ENCODE results near the gene FOXL2NB. TPM values are rescaled to one million over a fixed set of nuclear protein-coding genes. Genes with fewer than 3 reads are reported as not detected.

FOXL2NB gene
- total RNA-seq, 3 donors from 2014 or later: not detected

GRCh38 chr3:138976047-138976446 lies 29.0 kb downstream of the FOXL2NB start:
- Mint-ChIP-seq H3K36me3 (ENCODE audit: insufficient read depth) (no peaks in the 10 kb centered on the region), H3K4me3 (no peak overlapping the region), H3K4me1 (ENCODE audit: low read depth) (no peaks in the 10 kb centered on the region), H3K27me3 (ENCODE audit: low read depth) (peaks cover 15% of the 10 kb centered on the region), H3K9me3 (no peaks in the 10 kb centered on the region)
- ATAC-seq (no peak), DNase-seq (no peak)

DNA sequence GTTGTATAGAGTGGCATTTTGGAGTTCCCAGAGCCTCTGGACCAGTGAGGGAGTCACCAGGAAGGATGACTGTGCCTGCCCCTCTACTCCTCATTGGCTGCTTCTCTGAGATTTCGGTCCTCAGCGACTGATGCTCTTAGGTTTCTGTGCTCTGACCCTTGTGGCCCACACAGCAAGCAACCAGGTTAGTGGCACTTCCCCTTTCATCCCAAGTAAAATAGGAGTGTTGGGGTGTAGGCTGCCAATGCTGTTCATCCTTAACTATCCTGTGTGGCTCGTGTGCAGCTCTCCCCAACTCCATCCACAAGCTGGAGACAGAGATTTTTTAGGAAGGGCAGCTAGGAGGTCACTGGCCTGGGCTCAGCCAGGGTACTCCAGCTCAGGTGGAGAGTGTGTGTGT lies 37.8 kb downstream of the FOXL2NB start:
- Mint-ChIP-seq H3K36me3 (ENCODE audit: insufficient read depth) (no peaks in the 10 kb centered on the region), H3K4me3 (no peak overlapping the region), H3K9me3 (no peaks in the 10 kb centered on the region), H3K4me1 (ENCODE audit: low read depth) (no peaks in the 10 kb centered on the region), H3K27me3 (ENCODE audit: low read depth) (peaks cover 10% of the 10 kb centered on the region)
- DNase-seq: no peak
- ATAC-seq: no peak

DNA sequence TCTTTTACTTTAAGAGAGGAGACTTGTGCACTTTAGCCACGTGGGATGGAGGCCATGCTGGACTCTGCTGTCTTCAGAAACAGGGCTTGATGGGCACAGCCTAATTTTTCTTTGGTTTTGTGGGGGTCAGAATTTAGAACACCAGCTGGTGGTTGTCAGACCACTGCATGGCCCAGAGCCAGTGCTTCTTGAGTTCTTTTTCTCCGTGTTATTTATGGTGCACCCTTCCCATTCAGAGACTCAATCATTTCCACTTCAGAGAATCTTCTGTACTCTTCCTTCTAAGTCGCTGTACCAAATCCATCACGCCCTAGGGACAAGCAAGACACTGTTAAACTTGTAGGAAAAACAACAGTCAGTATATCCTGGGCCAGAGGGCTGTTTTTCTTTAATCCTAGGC lies 38.9 kb downstream of the FOXL2NB start:
- Mint-ChIP-seq H3K9me3 (no peaks in the 10 kb centered on the region), H3K4me1 (ENCODE audit: low read depth) (no peaks in the 10 kb centered on the region), H3K27me3 (ENCODE audit: low read depth) (peaks cover 6% of the 10 kb centered on the region), H3K4me3 (no peak overlapping the region), H3K36me3 (ENCODE audit: insufficient read depth) (no peaks in the 10 kb centered on the region)
- ATAC-seq (no peak), DNase-seq (no peak)

GRCh38 chr3:138987181-138987580 lies 40.2 kb downstream of the FOXL2NB start:
- Mint-ChIP-seq H3K4me3 (no peak overlapping the region), H3K4me1 (ENCODE audit: low read depth) (no peaks in the 10 kb centered on the region), H3K27me3 (ENCODE audit: low read depth) (peaks cover 5% of the 10 kb centered on the region), H3K36me3 (ENCODE audit: insufficient read depth) (no peaks in the 10 kb centered on the region), H3K9me3 (no peaks in the 10 kb centered on the region)
- ATAC-seq (no peak), DNase-seq (no peak)

GRCh38 chr3:138995706-138996105 lies 48.7 kb downstream of the FOXL2NB start:
- Mint-ChIP-seq H3K4me1 (ENCODE audit: low read depth) (no peaks in the 10 kb centered on the region), H3K4me3 (no peak overlapping the region), H3K27me3 (ENCODE audit: low read depth) (peaks cover 16% of the 10 kb centered on the region), H3K9me3 (peaks cover 7% of the 10 kb centered on the region), H3K36me3 (ENCODE audit: insufficient read depth) (no peaks in the 10 kb centered on the region)
- ATAC-seq (no peak), DNase-seq (no peak)

Other genes with a start within 250 kb of the FOXL2NB start
- 10 to 100 TPM; 16.1 to 19.0 (median 17.9) TPM for gene PIK3CB, start 112.3 kb upstream of the FOXL2NB start, total RNA-seq
- under 1 TPM in 1 of 3 donors, not detected in 2; 0.05 TPM for gene FOXL2, start 80 bp upstream of the FOXL2NB start, total RNA-seq
- gene PRR23A, start 59.1 kb downstream of the FOXL2NB start, total RNA-seq: not detected
- not detected for gene PRR23B, start 73.7 kb downstream of the FOXL2NB start, total RNA-seq
- gene PRR23C, start 97.7 kb downstream of the FOXL2NB start, total RNA-seq: not detected

Data from activated T-cell treated with anti-CD3 and anti-CD28 coated beads, Interleukin-2, amount 50 U/mL, for 4 hours (primary cell).